GM18517 (cell line): ENCODE measurements around the gene USP3.

Experiments used
- ATAC-seq: cut with Tn5 transposase; IDR thresholded peaks from one replicate; pipeline ENCODE4 v1.9.1; 2021; ENCODE audit warnings: mild to moderate bottlenecking, moderate library complexity; ENCODE audit not compliant: unreplicated experiment

Gene USP3

GRCh38 chr15:63504247-63504978 is at the start of gene USP3:
Gene USP3, plus strand, starts transcription at chr15:63504593. Its CDS starts 147 bp downstream, at chr15:63504740.
- ATAC-seq = peak; percentile 41

- ATAC-seq = no peak
Measured at GRCh38 chr15:63456258-63456657, 48.1 kb upstream of the USP3 start.

DNA sequence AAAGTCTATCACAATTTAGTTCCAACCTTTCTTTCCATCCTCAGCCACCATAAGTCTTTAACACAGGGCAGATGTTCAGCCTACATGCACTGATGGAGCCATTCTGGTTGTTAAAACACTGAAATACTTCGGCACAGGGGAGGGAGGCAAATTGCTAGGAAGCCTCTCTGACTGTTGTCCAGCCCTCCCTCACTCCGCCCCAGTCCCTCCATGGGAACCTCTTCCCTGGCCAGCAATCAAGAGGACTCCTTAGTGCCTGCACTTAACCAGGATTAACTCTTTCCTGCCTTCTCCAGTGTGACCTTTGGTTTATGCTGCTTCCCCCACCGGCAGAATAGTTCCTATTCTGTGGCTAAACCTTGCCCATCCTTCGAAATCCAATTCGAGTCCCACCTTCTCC is 47.0 kb upstream of the USP3 start:
- no peak for ATAC-seq

GRCh38 chr15:63458026-63458425 is 46.4 kb upstream of the USP3 start:
- no peak for ATAC-seq

GRCh38 chr15:63458794-63459395 is 45.5 kb upstream of the USP3 start:
- ATAC-seq = no peak

DNA sequence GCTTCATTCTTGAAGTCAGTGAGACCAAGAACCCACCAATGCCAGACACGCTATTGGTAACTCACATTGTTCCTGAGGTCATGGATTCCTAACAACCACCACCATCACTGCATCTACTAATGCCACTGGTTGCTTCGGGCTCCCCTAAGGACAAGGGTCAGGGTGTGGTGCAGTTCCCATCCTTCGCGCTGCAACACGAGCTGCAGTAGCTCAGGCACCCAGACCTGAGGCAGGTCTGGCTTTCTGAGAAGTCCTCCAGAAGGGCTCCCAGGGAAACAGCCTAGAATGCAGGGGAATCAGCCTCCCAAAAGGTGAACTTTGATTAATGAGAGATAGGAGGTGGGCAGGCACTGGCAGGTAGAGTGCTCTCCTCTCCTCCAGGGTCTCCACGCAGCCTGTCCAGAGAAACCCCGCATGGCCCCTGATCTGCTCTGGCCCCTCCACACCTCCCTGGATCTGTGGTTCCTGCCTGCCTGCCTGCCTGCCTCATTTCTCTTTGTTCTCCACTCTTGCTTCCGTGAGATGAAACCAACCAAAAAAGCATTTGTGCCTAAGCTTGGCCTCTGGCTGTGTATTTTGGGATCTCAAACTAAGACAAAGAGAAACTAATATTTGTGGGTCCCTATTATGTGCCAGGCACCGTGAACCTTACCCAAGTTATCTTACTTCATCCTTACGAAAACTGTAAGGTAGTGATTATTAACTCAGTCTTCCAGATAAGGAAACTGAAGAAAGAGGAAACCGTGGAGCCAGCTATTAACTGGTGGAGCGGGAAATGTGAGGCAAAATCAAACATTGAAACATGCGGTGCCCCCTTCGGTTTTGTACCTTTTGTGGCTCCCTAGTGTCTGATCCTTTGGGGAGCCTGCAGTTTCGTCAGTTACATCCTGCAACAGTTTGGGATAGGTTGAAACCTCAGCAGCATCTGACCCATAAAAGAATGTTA is 43.9 kb upstream of the USP3 start:
- no peak for ATAC-seq

DNA sequence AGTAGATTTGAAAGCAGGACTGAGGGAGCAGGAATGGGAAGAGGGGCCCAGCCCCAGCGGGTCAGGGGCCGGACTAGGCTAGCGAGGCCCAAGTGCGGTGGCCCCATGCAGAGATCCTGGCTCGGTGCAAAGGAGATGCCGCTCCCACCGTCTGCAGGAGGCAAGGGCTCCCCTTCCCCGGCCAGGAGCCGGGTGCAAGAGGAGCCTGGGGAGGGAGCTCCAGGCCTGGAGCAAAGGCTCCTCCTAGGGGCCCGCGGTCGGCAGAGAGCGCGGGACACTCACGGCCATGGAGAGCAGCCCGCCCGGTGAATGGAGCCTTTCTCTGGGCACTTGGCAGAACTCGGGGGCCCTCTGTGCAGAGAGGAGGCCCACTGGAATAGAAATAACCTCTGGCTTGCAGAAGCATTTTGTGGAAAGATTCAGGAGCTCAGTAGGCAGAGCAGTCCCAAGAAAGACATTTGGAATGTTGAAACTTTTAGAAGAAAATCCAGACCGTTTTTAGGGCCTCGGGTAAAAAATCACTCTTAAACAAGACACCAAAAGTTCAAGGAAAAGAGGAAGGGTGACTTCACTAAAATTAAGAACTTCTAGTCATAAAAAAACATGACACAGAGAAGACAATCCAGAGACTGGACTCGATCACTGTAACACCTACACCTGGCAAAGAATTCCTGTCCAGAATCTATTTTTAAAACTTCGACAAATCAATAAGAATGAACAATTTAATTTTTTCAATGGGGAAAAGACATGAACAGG is 43.0 kb upstream of the USP3 start:
- ATAC-seq = no peak

DNA sequence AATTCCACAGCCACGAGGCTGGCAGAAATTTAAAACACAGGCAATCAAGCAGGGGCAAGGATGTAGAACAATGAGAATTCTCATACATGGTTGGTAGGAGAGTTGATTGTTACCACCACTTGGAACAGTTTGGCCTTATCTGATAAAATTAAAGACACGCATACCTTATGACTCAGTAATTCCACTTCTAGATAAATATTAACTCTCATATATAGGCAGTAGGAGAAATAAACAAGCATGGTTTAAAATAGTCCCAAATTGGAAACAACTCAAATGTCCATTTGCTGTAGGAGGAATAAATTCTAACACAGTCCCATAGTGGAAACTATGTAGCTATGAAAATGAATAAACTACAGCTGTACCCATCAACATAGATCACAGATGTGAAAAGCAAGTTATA is 42.3 kb upstream of the USP3 start:
- no peak for ATAC-seq

DNA sequence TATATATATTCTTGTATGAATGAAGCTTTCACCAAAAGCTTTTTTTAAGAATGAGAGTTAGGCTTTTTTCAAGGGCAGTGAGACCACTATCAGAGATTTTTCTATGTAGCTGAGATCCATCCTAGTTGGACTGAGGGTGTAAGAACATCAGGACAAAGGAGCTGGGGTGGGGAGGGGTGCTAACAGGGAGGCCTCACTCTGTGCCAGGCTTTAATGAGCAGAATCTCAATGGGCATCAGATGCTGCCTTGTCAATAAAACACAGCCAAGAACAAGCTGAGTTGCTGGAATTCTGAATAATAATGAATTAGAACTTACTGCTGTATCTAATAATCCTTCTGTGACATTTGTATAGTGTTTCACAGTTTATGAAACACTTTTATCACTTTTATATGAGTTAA is 41.4 kb upstream of the USP3 start:
- no peak for ATAC-seq

- no peak for ATAC-seq
Measured at GRCh38 chr15:63463793-63464192, 40.6 kb upstream of the USP3 start.

DNA sequence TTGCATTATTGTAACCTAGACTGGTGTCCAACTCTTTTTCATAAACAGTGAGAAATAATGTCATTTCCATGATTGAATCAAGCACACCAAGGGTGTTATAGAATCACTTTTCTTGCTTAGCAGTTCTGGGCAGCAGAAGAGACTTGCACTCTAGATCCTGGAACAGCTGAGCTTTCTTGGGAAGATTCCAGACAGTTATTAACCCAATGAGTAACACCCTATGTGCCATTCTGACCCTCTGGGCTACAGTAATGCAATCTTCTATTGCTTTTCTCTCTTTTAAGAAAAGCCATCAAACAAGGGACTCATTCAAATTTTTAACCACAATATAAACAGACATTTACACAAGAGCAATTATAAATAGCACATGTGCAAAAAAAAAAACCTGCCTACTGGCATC is 39.3 kb upstream of the USP3 start:
- ATAC-seq = no peak

GRCh38 chr15:63466378-63467192 is 37.8 kb upstream of the USP3 start:
- ATAC-seq = peak; percentile 87

GRCh38 chr15:63469190-63469589 is 35.2 kb upstream of the USP3 start:
- no peak for ATAC-seq

DNA sequence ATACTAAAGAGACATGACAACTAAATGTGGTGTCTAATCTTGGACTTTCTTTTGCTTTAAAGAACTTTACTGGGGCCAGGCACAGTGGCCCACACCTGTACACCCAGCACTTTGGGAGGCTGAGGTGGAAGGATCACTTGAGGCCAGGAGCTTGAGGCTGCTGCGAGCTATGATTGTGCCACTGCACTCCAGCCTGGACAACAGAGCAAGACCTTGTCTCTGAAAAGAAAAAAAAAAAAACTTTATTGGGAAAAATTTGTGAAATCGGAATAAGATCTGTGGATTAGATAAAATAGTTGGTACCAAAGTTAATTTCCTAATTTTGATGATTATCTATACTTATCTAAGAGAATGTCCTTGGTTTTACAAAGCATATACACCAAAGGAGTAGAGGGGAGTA is 34.4 kb upstream of the USP3 start:
- ATAC-seq = no peak

DNA sequence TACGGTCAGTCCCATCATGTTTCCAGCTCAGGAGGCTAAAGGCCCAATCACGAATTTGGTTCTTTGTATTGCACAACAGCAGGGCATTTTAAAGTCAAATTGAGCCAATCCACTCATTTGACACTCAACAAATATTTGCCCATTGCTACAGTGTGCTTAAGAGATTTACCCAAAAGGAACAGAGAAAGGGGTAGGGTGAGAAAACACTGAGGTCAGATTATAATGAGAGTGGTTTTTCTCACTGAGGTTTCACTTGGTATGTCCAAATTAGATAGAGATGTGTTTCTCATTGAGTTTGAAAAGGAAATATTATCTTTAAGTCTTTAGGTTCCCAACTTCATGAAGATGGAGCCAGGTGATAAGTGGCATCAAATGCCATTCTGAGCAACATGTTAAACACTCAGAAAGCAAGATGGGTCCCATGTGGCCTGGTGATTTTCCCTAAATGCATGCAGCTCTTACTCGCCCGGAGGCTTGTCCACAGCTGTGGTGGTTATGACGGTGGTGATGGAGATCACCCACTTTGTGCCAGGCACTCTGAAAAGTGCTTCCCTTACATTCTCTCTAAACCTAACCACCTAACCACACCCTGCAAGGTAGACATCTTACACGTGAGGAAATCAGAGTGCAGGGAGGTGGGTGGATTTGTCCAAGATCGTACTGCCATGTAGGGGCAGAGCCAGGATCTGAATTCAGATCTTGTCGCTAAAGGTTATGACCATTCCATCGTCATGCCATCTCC is 31.2 kb upstream of the USP3 start:
- ATAC-seq = peak; percentile 43

DNA sequence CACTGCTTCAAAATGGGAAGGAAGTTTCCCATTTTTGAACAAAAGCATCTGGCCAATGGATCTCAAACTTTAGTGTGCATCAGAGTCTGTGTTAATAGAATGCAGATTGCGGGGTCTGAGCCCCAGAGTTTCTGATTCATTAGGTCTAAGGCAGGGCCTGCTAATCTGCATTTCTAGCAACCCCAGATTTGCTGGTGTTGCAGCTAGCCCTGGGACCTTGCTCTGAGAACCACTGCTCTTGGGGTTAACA is 30.7 kb upstream of the USP3 start:
- no peak for ATAC-seq

DNA sequence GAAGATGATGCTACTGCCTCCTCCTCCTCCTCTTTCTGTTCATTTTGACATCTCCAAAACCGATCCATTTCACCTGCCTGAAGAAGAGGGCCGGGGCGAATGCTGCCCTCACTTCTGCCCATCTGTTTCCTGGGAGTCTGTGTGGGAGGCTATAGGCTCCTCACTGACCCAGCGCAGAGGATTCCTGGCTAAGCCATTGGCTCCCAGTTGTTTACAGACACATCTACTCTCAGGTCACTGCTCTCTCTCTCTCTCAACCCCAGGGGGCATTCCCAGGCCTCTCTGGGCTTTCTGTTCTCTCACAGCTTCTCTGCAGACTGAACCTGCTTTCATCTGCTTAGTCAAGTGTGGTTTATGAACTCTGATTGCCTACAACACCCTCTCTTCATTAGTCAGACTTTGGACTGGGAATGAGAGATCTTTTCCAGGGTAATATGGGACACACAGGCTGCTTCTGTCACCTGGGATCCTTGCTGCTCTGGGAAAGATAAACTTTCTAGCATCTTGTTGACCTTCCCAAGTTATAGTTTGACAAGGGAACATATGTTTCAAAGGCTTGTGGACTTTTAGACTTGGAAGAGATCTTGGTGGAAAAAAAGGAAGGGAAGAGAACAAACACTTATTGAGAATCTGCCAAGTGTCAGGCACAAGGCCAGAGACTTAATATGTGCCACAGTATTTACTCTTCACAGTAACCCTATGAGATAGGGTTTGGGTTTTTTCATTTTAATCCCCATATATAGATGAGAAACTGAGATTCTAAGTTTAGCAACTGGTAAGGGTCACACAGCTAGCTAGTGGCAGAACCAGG is 30.2 kb upstream of the USP3 start:
- ATAC-seq = peak; percentile 58

DNA sequence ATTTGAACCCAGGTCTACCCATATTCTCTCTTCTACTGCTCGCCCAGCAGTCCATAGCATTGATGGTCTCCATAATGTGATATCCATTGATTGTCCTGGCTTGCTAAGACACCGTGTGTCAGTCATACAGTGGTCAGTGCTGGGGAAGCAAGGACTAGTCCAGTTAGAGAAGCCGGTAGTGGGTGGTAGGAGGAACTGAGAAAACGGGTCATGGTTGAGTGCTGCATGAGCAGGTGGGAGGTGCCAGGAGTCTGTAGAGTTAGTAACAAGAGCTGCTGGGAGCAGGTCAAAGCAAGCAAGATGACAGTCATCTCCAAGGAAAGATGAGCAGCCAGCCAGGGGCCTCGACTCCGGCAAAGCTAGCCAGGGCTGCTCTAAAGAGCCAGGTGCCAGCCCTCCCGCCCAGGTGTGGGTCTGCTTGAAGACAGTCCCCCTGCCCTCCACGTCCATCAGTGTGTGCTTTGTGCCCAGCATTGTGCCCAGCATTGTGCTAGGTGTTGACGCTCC is 29.5 kb upstream of the USP3 start:
- peak; percentile 65 for ATAC-seq

GRCh38 chr15:63475707-63476106 is 28.7 kb upstream of the USP3 start:
- ATAC-seq = no peak
